Measurements from ENCODE around the gene LBHD1.

- TF ChIP-seq ZNF574 (CRISPR knock-in tag; IDR thresholded peaks at IDR 0.05): no peak
- TF ChIP-seq SMAD1 (CRISPR knock-in tag; IDR thresholded peaks at IDR 0.05; ENCODE audit: borderline replicate concordance, low read depth): no peak
- no peak for TF ChIP-seq BHLHE40 (IDR thresholded peaks at IDR 0.05; ENCODE audit: low read length)
- TF ChIP-seq TAF1 (CRISPR knock-in tag; IDR thresholded peaks at IDR 0.05): no peak
- TF ChIP-seq ZNF792 (CRISPR knock-in tag; IDR thresholded peaks at IDR 0.05): no peak
- TF ChIP-seq PCBP1 (IDR thresholded peaks at IDR 0.05; ENCODE audit: borderline replicate concordance, low read depth, low read length): no peak
- TF ChIP-seq ZNF513 (CRISPR knock-in tag; conservative IDR thresholded peaks at IDR 0.05): no peak
- TF ChIP-seq USF2 (IDR thresholded peaks at IDR 0.05; ENCODE audit: low read depth, low read length): no peak
- TF ChIP-seq USF2 (CRISPR knock-in tag; IDR thresholded peaks at IDR 0.05; ENCODE audit: borderline replicate concordance): no peak
- TF ChIP-seq FOXM1 (CRISPR knock-in tag; IDR thresholded peaks at IDR 0.05): no peak
- TF ChIP-seq KLF11 (CRISPR knock-in tag; IDR thresholded peaks at IDR 0.05): no peak
- TF ChIP-seq KDM6A (CRISPR knock-in tag; IDR thresholded peaks at IDR 0.05; ENCODE audit: low read depth): no peak
- no peak for TF ChIP-seq ZNF274 (CRISPR knock-in tag; IDR thresholded peaks at IDR 0.05)
These were observed 39.6 kb downstream of the LBHD1 start for GRCh38 chr11:62632492-62632891.

Data from HepG2 (cell line).